Astrocyte (in vitro differentiated cells and primary cell): ENCODE measurements around the gene FBXW8. TPM values are rescaled to one million over a fixed set of nuclear protein-coding genes. Genes with fewer than 3 reads are reported as not detected.

Source experiments
- DNase-seq: peaks from one replicate; pipeline ENCODE4 v3.0.0-alpha.2; 2010; ENCODE audit warnings: low read depth
- FAIRE-seq: peaks from 2 replicates; lab custom pipeline; 2011; peaks lifted over from hg19 to GRCh38; lab: Jason Lieb, UNC
- H2AFZ ChIP-seq: 2 replicates; pipeline ENCODE4 v1.6.0; 2012; ENCODE audit warnings: low read depth, low read length, inconsistent platforms
- H3K27ac ChIP-seq: 2 replicates; pipeline ENCODE4 v1.5.1; 2011; ENCODE audit warnings: low read depth, low read length, inconsistent platforms
- H3K27me3 ChIP-seq: 2 replicates; pipeline ENCODE4 v1.6.0; 2011; ENCODE audit warnings: low read length, inconsistent platforms; ENCODE audit not compliant: insufficient read depth
- H3K36me3 ChIP-seq: 2 replicates; pipeline ENCODE4 v1.5.1; 2011; ENCODE audit warnings: low read length, inconsistent platforms; ENCODE audit not compliant: insufficient read depth
- H3K4me1 ChIP-seq: 2 replicates; pipeline ENCODE4 v1.5.1; 2011; ENCODE audit warnings: low read length, inconsistent platforms; ENCODE audit not compliant: insufficient read depth
- H3K4me2 ChIP-seq: 2 replicates; pipeline ENCODE4 v1.6.0; 2012; ENCODE audit warnings: low read length, inconsistent platforms
- H3K4me3 ChIP-seq: 2 replicates; pipeline ENCODE4 v1.5.1; 2011; ENCODE audit warnings: low read depth, mild to moderate bottlenecking, low read length, inconsistent platforms; ENCODE audit not compliant: insufficient read depth
- H3K79me2 ChIP-seq: 2 replicates; pipeline ENCODE4 v1.6.0; 2012; ENCODE audit warnings: mild to moderate bottlenecking, low read length, inconsistent platforms; ENCODE audit not compliant: insufficient read depth
- H3K9ac ChIP-seq: 2 replicates; pipeline ENCODE4 v1.6.0; 2012; ENCODE audit warnings: mild to moderate bottlenecking, low read length, inconsistent platforms
- H3K9me3 ChIP-seq: 2 replicates; pipeline ENCODE4 v1.5.1; 2012; ENCODE audit warnings: low read depth, mild to moderate bottlenecking, low read length, inconsistent platforms; ENCODE audit not compliant: insufficient read depth
- H4K20me1 ChIP-seq: 2 replicates; pipeline ENCODE4 v1.6.0; 2012; ENCODE audit warnings: low read length, inconsistent platforms; ENCODE audit not compliant: insufficient read depth
- H3K27ac Mint-ChIP-seq: one replicate; pipeline ENCODE4 v1.8.0; 2021; ENCODE audit warnings: mild to moderate bottlenecking, mixed read lengths; ENCODE audit not compliant: unreplicated experiment
- H3K27me3 Mint-ChIP-seq: one replicate; pipeline ENCODE4 v1.8.0; 2021; ENCODE audit warnings: low read depth, mixed read lengths; ENCODE audit not compliant: unreplicated experiment
- H3K36me3 Mint-ChIP-seq: one replicate; pipeline ENCODE4 v1.8.0; 2021; ENCODE audit warnings: low read depth, mixed read lengths; ENCODE audit not compliant: unreplicated experiment
- H3K4me1 Mint-ChIP-seq: one replicate; pipeline ENCODE4 v1.8.0; 2021; ENCODE audit warnings: low read depth, mixed read lengths; ENCODE audit not compliant: unreplicated experiment
- H3K4me3 Mint-ChIP-seq: one replicate; pipeline ENCODE4 v1.8.0; 2021; ENCODE audit warnings: mild to moderate bottlenecking, moderate library complexity, mixed read lengths; ENCODE audit not compliant: unreplicated experiment
- H3K9me3 Mint-ChIP-seq: one replicate; pipeline ENCODE4 v1.8.0; 2021; ENCODE audit warnings: mild to moderate bottlenecking, mixed read lengths; ENCODE audit not compliant: unreplicated experiment
- EZH2 ChIP-seq: IDR thresholded peaks from 2 replicates; pipeline ENCODE4 v1.6.1; 2012; ENCODE audit warnings: mild to moderate bottlenecking, low read length, inconsistent platforms; ENCODE audit not compliant: insufficient read depth
- total RNA-seq: library from RNA; stranded (reverse); gene quantifications from 2 replicates; pipeline ENCODE4 v1.2.1, GENCODE V29; 2021
- TF ChIP-seq, protein P1 (sequence below): IDR thresholded peaks from 2 replicates; pipeline ENCODE4 v1.5.1; 2011; ENCODE audit warnings: low read depth, mild to moderate bottlenecking, inconsistent platforms, low read length, moderate library complexity; ENCODE audit not compliant: insufficient read depth

FBXW8 gene
- total RNA-seq, 1 donor from 2014 or later, result 26.4 TPM

GRCh38 chr12:116890330-116890729 lies 20.4 kb upstream of the FBXW8 start:
- Histone ChIP-seq H3K4me1 (no peaks in the 10 kb centered on the region), H3K36me3 (no peaks in the 10 kb centered on the region), H3K4me3 (no peak overlapping the region), H3K9ac (no peak overlapping the region), H4K20me1 (no peaks in the 10 kb centered on the region), H3K27me3 (peaks cover 9% of the 10 kb centered on the region), H3K79me2 (no peaks in the 10 kb centered on the region), H3K4me2 (no peak overlapping the region), H3K9me3 (no peaks in the 10 kb centered on the region), H3K27ac (no peak overlapping the region), H2AFZ (no peak overlapping the region)
- no peak for DNase-seq
- H3K9me3 Mint-ChIP-seq, result peaks cover 1% of the 10 kb centered on the region
- H3K27ac Mint-ChIP-seq, result no peak overlapping the region
- H3K36me3 Mint-ChIP-seq, result no peaks in the 10 kb centered on the region
- FAIRE-seq, result no peak
- H3K27me3 Mint-ChIP-seq, result peaks cover 23% of the 10 kb centered on the region
- no peak overlapping the region for H3K4me3 Mint-ChIP-seq
- TF ChIP-seq EZH2, result no peak
- TF ChIP-seq, protein P1, sequence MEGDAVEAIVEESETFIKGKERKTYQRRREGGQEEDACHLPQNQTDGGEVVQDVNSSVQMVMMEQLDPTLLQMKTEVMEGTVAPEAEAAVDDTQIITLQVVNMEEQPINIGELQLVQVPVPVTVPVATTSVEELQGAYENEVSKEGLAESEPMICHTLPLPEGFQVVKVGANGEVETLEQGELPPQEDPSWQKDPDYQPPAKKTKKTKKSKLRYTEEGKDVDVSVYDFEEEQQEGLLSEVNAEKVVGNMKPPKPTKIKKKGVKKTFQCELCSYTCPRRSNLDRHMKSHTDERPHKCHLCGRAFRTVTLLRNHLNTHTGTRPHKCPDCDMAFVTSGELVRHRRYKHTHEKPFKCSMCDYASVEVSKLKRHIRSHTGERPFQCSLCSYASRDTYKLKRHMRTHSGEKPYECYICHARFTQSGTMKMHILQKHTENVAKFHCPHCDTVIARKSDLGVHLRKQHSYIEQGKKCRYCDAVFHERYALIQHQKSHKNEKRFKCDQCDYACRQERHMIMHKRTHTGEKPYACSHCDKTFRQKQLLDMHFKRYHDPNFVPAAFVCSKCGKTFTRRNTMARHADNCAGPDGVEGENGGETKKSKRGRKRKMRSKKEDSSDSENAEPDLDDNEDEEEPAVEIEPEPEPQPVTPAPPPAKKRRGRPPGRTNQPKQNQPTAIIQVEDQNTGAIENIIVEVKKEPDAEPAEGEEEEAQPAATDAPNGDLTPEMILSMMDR, result no peak
- H3K4me1 Mint-ChIP-seq, result no peaks in the 10 kb centered on the region

GRCh38 chr12:116891019-116891418 lies 19.7 kb upstream of the FBXW8 start:
- Mint-ChIP-seq H3K27ac (no peak overlapping the region), H3K36me3 (no peaks in the 10 kb centered on the region), H3K27me3 (peaks cover 23% of the 10 kb centered on the region), H3K9me3 (peaks cover 1% of the 10 kb centered on the region), H3K4me3 (no peak overlapping the region), H3K4me1 (no peaks in the 10 kb centered on the region)
- TF ChIP-seq, protein P1, result no peak
- TF ChIP-seq EZH2, result no peak
- DNase-seq, result no peak
- H3K4me1 ChIP-seq, result no peaks in the 10 kb centered on the region
- no peaks in the 10 kb centered on the region for H3K36me3 ChIP-seq
- no peak for FAIRE-seq
- no peak overlapping the region for H2AFZ ChIP-seq
- H4K20me1 ChIP-seq, result no peaks in the 10 kb centered on the region
- H3K79me2 ChIP-seq, result no peaks in the 10 kb centered on the region
- no peak overlapping the region for H3K4me3 ChIP-seq
- H3K27ac ChIP-seq, result no peak overlapping the region
- peaks cover 6% of the 10 kb centered on the region for H3K27me3 ChIP-seq
- no peak overlapping the region for H3K4me2 ChIP-seq
- no peak overlapping the region for H3K9ac ChIP-seq
- H3K9me3 ChIP-seq, result no peaks in the 10 kb centered on the region

GRCh38 chr12:116892349-116893140 lies 18.2 kb upstream of the FBXW8 start:
- Histone ChIP-seq H2AFZ (no peak overlapping the region), H4K20me1 (no peaks in the 10 kb centered on the region), H3K27me3 (peaks cover 5% of the 10 kb centered on the region), H3K4me3 (no peak overlapping the region), H3K79me2 (no peaks in the 10 kb centered on the region), H3K9me3 (no peaks in the 10 kb centered on the region), H3K36me3 (no peaks in the 10 kb centered on the region), H3K9ac (no peak overlapping the region), H3K27ac (no peak overlapping the region), H3K4me1 (no peaks in the 10 kb centered on the region), H3K4me2 (no peak overlapping the region)
- Mint-ChIP-seq H3K36me3 (no peaks in the 10 kb centered on the region), H3K27ac (no peak overlapping the region), H3K27me3 (peaks cover 19% of the 10 kb centered on the region), H3K4me1 (no peaks in the 10 kb centered on the region), H3K9me3 (peaks cover 1% of the 10 kb centered on the region), H3K4me3 (no peak overlapping the region)
- FAIRE-seq, result no peak
- no peak for DNase-seq
- TF ChIP-seq EZH2, result no peak
- TF ChIP-seq, protein P1, result no peak
